ENCODE measurements around the gene TRIM71.

The TRIM71 gene

DNA sequence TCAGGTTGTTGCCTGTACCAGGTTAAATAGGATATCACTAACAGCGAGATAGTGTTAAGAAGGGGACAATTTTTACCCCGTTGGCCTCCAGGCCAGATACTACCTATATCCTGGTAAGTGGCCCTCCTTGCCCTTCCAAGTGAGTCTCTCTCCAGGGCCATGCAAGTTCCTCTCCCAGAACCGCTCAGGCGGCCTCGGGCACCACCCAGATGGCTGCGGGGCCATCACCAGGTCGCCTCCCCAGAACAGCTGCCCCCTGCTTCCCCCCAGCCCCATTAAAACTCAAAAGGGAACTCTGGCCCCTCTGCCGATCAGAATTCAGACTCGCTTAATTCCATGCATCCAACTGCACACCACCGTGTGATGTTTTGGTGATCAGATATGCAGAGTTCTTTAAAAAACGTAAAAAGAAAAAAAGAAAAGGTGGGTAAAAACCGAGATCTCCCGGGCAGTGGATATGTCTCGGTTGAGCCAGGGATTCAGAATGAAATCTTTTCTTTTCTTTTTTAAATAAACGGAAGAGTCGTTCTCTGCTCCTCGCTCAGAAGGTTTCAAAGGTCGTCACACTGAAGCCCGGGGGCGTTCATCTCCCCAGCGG is 1.9 kb upstream of the TRIM71 start:
- TF ChIP-seq, protein P1, sequence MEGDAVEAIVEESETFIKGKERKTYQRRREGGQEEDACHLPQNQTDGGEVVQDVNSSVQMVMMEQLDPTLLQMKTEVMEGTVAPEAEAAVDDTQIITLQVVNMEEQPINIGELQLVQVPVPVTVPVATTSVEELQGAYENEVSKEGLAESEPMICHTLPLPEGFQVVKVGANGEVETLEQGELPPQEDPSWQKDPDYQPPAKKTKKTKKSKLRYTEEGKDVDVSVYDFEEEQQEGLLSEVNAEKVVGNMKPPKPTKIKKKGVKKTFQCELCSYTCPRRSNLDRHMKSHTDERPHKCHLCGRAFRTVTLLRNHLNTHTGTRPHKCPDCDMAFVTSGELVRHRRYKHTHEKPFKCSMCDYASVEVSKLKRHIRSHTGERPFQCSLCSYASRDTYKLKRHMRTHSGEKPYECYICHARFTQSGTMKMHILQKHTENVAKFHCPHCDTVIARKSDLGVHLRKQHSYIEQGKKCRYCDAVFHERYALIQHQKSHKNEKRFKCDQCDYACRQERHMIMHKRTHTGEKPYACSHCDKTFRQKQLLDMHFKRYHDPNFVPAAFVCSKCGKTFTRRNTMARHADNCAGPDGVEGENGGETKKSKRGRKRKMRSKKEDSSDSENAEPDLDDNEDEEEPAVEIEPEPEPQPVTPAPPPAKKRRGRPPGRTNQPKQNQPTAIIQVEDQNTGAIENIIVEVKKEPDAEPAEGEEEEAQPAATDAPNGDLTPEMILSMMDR (IDR thresholded peaks at IDR 0.05; ENCODE audit: control insufficient read depth, insufficient read depth, low read depth, low read length, missing control alignments), result no peak
- H3K4me3 ChIP-seq (ENCODE audit: control insufficient read depth, low read depth, low read length), result no peak overlapping the region
- DNase-seq (ENCODE audit: low read depth), result no peak

DNA sequence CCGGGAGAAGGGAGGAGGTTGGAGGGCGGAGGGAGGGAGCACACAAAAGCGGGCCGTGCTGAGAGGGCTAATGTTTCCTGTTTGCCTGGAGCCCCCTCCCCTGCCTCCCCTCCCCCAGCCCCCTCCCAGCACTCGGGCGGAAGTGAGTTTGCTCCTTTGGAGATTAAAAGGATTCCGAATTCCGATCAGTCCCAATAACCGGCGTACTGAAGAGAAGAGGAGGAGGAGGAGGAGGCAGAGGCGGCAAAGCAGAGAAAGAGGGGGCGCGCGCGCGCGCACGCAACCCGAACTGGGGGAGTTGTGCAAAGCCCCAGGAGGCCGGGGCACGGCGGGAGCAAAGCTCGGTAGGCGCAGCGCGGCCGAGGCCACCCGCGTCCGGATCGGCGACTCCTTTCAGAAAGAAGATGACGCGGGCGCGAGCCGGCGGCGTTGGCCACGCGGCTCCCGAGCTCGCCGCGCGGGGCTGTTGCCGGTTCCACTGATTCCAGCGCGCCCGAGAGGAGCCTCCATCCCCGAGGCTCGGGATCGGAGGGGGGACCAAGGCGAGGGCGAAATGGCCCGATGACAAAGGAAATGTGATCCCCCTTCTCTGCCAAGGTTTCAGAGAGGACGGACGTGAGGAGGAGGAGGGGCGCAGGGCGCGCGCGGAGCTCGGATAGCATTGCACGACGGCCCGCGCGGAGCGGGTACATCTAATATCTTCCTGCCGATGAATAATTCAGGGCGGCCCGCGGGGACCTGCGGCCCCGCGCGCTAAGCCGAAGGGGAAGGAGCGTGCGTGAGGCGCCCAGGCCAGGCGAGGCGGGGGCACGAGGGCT is 1.1 kb upstream of the TRIM71 start:
- peak overlapping the region; percentile 22 for H3K4me3 ChIP-seq (ENCODE audit: control insufficient read depth, low read depth, low read length)
- TF ChIP-seq, protein P1 (IDR thresholded peaks at IDR 0.05; ENCODE audit: control insufficient read depth, insufficient read depth, low read depth, low read length, missing control alignments), result no peak
- no peak for DNase-seq (ENCODE audit: low read depth)

DNA sequence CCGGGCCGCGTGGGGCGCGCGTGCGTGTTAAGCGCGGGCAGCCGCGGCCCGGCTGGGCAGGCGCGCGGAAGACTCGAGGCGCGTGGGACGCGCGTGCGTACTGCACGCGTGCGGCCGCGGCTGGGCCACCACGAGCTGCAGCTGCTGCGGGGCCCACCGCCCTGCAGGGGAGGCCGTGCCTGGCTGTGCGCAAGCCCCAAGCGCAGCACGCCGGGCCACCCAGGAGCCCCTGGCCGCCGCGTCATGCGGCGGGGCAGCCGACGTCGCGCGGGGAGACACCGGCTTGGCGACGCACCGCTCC is 590 bp upstream of the TRIM71 start:
- DNase-seq (ENCODE audit: low read depth), result no peak
- H3K4me3 ChIP-seq (ENCODE audit: control insufficient read depth, low read depth, low read length), result no peak overlapping the region
- TF ChIP-seq, protein P1 (IDR thresholded peaks at IDR 0.05; ENCODE audit: control insufficient read depth, insufficient read depth, low read depth, low read length, missing control alignments), result no peak

DNA sequence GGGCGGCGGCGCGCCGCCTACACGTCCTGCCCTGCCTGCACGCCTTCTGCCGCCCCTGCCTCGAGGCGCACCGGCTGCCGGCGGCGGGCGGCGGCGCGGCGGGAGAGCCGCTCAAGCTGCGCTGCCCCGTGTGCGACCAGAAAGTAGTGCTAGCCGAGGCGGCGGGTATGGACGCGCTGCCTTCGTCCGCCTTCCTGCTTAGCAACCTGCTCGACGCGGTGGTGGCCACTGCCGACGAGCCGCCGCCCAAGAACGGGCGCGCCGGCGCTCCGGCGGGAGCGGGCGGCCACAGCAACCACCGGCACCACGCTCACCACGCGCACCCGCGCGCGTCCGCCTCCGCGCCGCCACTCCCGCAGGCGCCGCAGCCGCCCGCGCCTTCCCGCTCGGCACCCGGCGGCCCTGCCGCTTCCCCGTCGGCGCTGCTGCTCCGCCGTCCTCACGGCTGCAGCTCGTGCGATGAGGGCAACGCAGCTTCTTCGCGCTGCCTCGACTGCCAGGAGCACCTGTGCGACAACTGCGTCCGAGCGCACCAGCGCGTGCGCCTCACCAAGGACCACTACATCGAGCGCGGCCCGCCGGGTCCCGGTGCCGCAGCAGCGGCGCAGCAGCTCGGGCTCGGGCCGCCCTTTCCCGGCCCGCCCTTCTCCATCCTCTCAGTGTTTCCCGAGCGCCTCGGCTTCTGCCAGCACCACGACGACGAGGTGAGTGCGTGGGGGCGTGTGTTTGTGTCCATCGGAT is 602 bp downstream of the TRIM71 start:
- DNase-seq (ENCODE audit: low read depth), result no peak
- TF ChIP-seq, protein P1 (IDR thresholded peaks at IDR 0.05; ENCODE audit: control insufficient read depth, insufficient read depth, low read depth, low read length, missing control alignments), result no peak
- H3K4me3 ChIP-seq (ENCODE audit: control insufficient read depth, low read depth, low read length), result no peak overlapping the region

DNA sequence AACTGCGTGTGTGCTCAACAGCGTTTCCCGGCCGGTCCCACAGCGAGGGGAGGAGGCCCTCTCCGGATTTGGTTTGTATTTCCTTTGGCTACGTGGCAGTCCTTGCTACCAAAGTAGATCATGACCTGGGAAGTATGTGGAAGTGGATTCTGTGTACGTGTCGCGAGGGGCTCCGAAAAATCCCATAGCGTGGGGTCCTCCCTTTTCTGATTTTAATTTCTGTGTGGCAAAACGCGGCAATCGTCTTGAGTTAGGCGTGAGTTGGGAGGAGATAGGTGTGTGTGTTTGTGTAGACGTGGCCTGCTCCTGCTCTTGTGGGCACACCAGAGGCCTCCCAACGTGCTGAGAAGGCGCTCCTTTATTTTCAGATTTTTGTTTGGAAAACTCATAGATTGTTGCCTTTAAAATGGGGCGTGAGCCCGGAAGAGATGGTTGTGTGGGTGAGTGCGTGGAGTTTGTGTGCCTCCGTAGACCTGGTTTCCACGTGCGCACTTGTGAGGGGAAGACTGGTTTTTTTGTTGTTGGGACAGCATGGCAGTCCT is 1.2 kb downstream of the TRIM71 start:
- H3K4me3 ChIP-seq (ENCODE audit: control insufficient read depth, low read depth, low read length), result no peak overlapping the region
- DNase-seq (ENCODE audit: low read depth), result no peak
- TF ChIP-seq, protein P1 (IDR thresholded peaks at IDR 0.05; ENCODE audit: control insufficient read depth, insufficient read depth, low read depth, low read length, missing control alignments), result no peak

DNA sequence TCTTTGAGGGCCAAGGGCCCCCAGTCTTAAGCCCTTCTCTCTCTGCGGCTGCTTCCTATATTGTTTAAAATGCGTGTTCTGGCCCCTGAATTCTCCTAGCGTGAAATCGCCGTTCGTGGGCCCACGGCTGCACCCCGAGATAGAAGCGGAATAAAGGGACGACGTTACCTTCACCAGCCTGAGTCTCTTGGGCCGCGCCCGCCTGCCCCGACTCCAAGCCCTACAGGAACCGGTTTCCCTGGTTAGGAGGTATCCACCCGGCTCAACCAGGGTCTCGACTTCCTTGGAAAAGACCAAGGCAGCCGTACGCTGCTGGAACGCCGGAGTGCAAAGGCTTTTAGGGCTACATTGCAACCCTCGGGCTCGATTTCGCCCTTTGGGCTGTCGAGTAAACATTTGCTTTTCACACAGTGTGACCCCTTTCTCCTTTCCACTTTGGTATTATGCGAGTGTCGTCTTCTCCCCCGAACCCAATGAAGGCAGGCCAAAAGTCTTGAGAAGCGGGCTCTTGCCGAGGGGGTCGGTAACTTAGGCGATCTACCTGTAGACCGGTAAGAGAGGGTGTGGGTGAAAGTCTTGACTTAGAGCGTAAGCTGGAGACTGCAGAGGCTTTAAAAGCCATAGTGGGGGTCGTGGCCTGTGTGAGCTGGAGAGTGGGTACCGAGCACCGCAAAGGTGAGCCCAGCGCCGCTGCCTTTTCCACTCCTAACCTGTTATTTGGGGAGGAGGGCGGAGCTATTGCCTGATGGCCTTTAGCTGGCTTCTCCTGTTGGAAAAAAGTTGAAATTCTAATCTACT is 2.0 kb downstream of the TRIM71 start:
- TF ChIP-seq, protein P1 (IDR thresholded peaks at IDR 0.05; ENCODE audit: control insufficient read depth, insufficient read depth, low read depth, low read length, missing control alignments), result no peak
- H3K4me3 ChIP-seq (ENCODE audit: control insufficient read depth, low read depth, low read length), result no peak overlapping the region
- no peak for DNase-seq (ENCODE audit: low read depth)

All from AG09309 (cell line).